IMR-90 (cell line): ENCODE results near the gene TMOD1. TPM values are rescaled to one million over a fixed set of nuclear protein-coding genes. Genes with fewer than 3 reads are reported as not detected.

Experiments
- ATAC-seq: fragments of 200-7000 bp; cut with Tn5 transposase; 2 replicates; pipeline ENCODE4 v1.9.1; 2020; ENCODE audit warnings: low read depth, mild to moderate bottlenecking, moderate library complexity
- BruUV-seq: library from RNA; stranded (reverse); fragments of 400-500 nt; replicated peaks from 2 replicates; lab custom pipeline; 2021; lab: Mats Ljungman, UMichigan
- CTCF ChIA-PET: fragments of 300-600 bp; formaldehyde crosslinking; extraction: SDS; loops from one replicate; lab custom pipeline; 2021; ENCODE audit warnings: antibody characterized with exemption; lab: Yijun Ruan, JAX
- POLR2A ChIA-PET: fragments of 300-600 bp; sonication (Branson Sonifier 250); formaldehyde crosslinking; loops from one replicate; lab custom pipeline; 2022; ENCODE audit warnings: antibody characterized with exemption; ENCODE audit not compliant: unreplicated experiment; lab: Charles Lee
- DNase-seq: peaks from one replicate; pipeline ENCODE4 v3.0.0; 2013
- H2AFZ ChIP-seq: replicated peaks from 2 replicates; pipeline ENCODE3; 2013; ENCODE audit warnings: low read length, mild to moderate bottlenecking; ENCODE audit not compliant: poor library complexity
- H2AK5ac ChIP-seq: 2 replicates; pipeline ENCODE4 v1.6.1; 2013; ENCODE audit warnings: low read depth, low read length, inconsistent platforms
- H2AK9ac ChIP-seq: replicated peaks from 2 replicates; pipeline ENCODE3; 2013; ENCODE audit warnings: mild to moderate bottlenecking, low read depth, low read length, moderate library complexity; ENCODE audit not compliant: poor library complexity
- H2BK120ac ChIP-seq: 2 replicates; pipeline ENCODE4 v1.6.1; 2013; ENCODE audit warnings: low read depth, low read length, inconsistent platforms
- H2BK15ac ChIP-seq: 3 replicates; pipeline ENCODE4 v1.6.1; 2013; ENCODE audit warnings: low read depth, low read length, inconsistent platforms
- H2BK20ac ChIP-seq: 2 replicates; pipeline ENCODE4 v1.6.1; 2013; ENCODE audit warnings: low read depth, mild to moderate bottlenecking, inconsistent platforms, low read length, moderate library complexity
- H2BK5ac ChIP-seq: 2 replicates; pipeline ENCODE4 v1.6.1; 2013; ENCODE audit warnings: mild to moderate bottlenecking, low read depth, low read length, inconsistent platforms; ENCODE audit not compliant: poor library complexity, severe bottlenecking
- H3K14ac ChIP-seq: replicated peaks from 2 replicates; pipeline ENCODE4 v1.6.1; 2013; ENCODE audit warnings: low read depth, low read length, inconsistent platforms
- H3K18ac ChIP-seq: 2 replicates; pipeline ENCODE4 v1.6.1; 2013; ENCODE audit warnings: low read depth, low read length, control low read depth
- H3K23ac ChIP-seq: 2 replicates; pipeline ENCODE4 v1.6.1; 2013; ENCODE audit warnings: low read depth, low read length, inconsistent platforms
- H3K27ac ChIP-seq: 2 replicates; pipeline ENCODE4 v1.5.1; 2013; ENCODE audit warnings: mild to moderate bottlenecking, control low read depth, low read length; ENCODE audit not compliant: insufficient read depth
- H3K27me3 ChIP-seq: 2 replicates; pipeline ENCODE4 v1.6.1; 2013; ENCODE audit warnings: low read length; ENCODE audit not compliant: control insufficient read depth, insufficient read depth
- H3K36me3 ChIP-seq: 2 replicates; pipeline ENCODE4 v1.6.1; 2013; ENCODE audit warnings: low read length, mixed read lengths; ENCODE audit not compliant: control insufficient read depth, insufficient read depth
- H3K4ac ChIP-seq: 2 replicates; pipeline ENCODE4 v1.6.1; 2013; ENCODE audit warnings: low read depth, low read length, inconsistent platforms
- H3K4me1 ChIP-seq: 2 replicates; pipeline ENCODE4 v1.6.1; 2013; ENCODE audit warnings: low read length, mixed read lengths; ENCODE audit not compliant: control insufficient read depth, insufficient read depth
- H3K4me2 ChIP-seq: 2 replicates; pipeline ENCODE4 v1.6.1; 2013; ENCODE audit warnings: low read depth, mild to moderate bottlenecking, control low read depth, low read length, moderate library complexity
- H3K4me3 ChIP-seq: 2 replicates; pipeline ENCODE4 v1.5.1; 2013; ENCODE audit warnings: low read depth, mild to moderate bottlenecking, control low read depth, low read length, moderate library complexity; ENCODE audit not compliant: insufficient read depth
- H3K56ac ChIP-seq: 2 replicates; pipeline ENCODE4 v1.6.1; 2013; ENCODE audit warnings: low read length, inconsistent platforms; ENCODE audit not compliant: insufficient read depth; ENCODE audit errors: extremely low read depth
- H3K79me1 ChIP-seq, 2 experiments: 2 replicates each; pipeline ENCODE4 v1.6.1; 2013; ENCODE audit warnings: low read length in 2 of 2, inconsistent platforms in 1 of 2, low read depth in 1 of 2
- H3K9ac ChIP-seq: 2 replicates; pipeline ENCODE4 v1.6.1; 2013; ENCODE audit warnings: low read depth, low read length, control low read depth
- H3K9me1 ChIP-seq: 2 replicates; pipeline ENCODE4 v1.6.1; 2013; ENCODE audit warnings: low read length, inconsistent platforms; ENCODE audit not compliant: insufficient read depth
- H3K9me3 ChIP-seq: 2 replicates; pipeline ENCODE4 v1.6.1; 2013; ENCODE audit warnings: low read length; ENCODE audit not compliant: control insufficient read depth, insufficient read depth
- H4K20me1 ChIP-seq: 2 replicates; pipeline ENCODE4 v1.6.1; 2013; ENCODE audit warnings: low read length, inconsistent platforms; ENCODE audit not compliant: insufficient read depth
- H4K5ac ChIP-seq: 2 replicates; pipeline ENCODE4 v1.6.1; 2013; ENCODE audit warnings: mild to moderate bottlenecking, low read depth, low read length, control low read depth
- H4K8ac ChIP-seq, 2 experiments: 2 replicates each; pipeline ENCODE4 v1.6.1; 2013; ENCODE audit warnings: low read depth in 2 of 2, low read length in 2 of 2, control low read depth in 1 of 2, inconsistent platforms in 1 of 2
- H4K91ac ChIP-seq: 2 replicates; pipeline ENCODE4 v1.6.1; 2013; ENCODE audit warnings: low read depth, low read length, inconsistent platforms; ENCODE audit not compliant: insufficient read depth
- CHD1 ChIP-seq: IDR thresholded peaks from 2 replicates; pipeline ENCODE4 v1.6.1; 2012; ENCODE audit warnings: low read depth, low read length, improper control_type of control experiment
- MAZ ChIP-seq: IDR thresholded peaks from 2 replicates; pipeline ENCODE4 v1.6.1; 2012; ENCODE audit warnings: low read depth, mild to moderate bottlenecking, low read length, improper control_type of control experiment, moderate library complexity, borderline replicate concordance
- MXI1 ChIP-seq: IDR thresholded peaks from 2 replicates; pipeline ENCODE4 v1.6.1; 2012; ENCODE audit warnings: low read depth, mild to moderate bottlenecking, low read length, moderate library complexity, borderline replicate concordance
- NFE2L2 ChIP-seq: fragments of 150-350 bp; IDR thresholded peaks from 2 replicates; pipeline ENCODE4 v1.6.1; 2016; ENCODE audit warnings: low read depth, mild to moderate bottlenecking, low read length
- POLR2A ChIP-seq: IDR thresholded peaks from 2 replicates; pipeline ENCODE4 v1.6.1; 2012; ENCODE audit warnings: mild to moderate bottlenecking, low read depth, low read length
- RAD21 ChIP-seq: IDR thresholded peaks from 2 replicates; pipeline ENCODE4 v1.6.1; 2012; ENCODE audit warnings: low read length, improper control_type of control experiment
- RFX5 ChIP-seq: IDR thresholded peaks from 2 replicates; pipeline ENCODE4 v1.8.0; 2012; ENCODE audit warnings: low read depth, mild to moderate bottlenecking, low read length, moderate library complexity
- SMC3 ChIP-seq: fragments of 150-350 bp; IDR thresholded peaks from 2 replicates; pipeline ENCODE4 v1.6.1; 2016; ENCODE audit warnings: low read depth, mild to moderate bottlenecking, antibody characterized with exemption, low read length, moderate library complexity
- WGBS, 2 experiments: methylation state at CpG; one replicate each; pipeline versions ENCODE4 v1.1.5 to v1.1.7; 2013; ENCODE audit warnings: missing lambda C conversion rate in 2 of 2; ENCODE audit not compliant: insufficient read length in 1 of 2; ENCODE audit errors: extremely low coverage in 2 of 2; 5-methylcytosine and 5-hydroxymethylcytosine counted together
- dilution Hi-C: fragments of 300-500 bp; cut with HindIII; formaldehyde crosslinking; loops from one replicate; pipeline ENCODE4 v1.14.3; 2018; ENCODE audit warnings: low sequenced_read_pairs; ENCODE audit not compliant: unreplicated experiment
- in situ Hi-C: fragments of 300-500 bp; cut with MboI; formaldehyde crosslinking; loops from 3 replicates; pipeline ENCODE4 v1.14.3; 2019; ENCODE audit warnings: low sequenced_read_pairs, inconsistent platforms, mixed read lengths
- intact Hi-C: fragments of 100-400 bp; cut with micrococcal nuclease; formaldehyde crosslinking; loops from 2 replicates; pipeline ENCODE4 v1.10.0; 2022
- polyA plus RNA-seq, 3 experiments: library from polyadenylated mRNA; depleted of rRNA; stranded (reverse); fragments of >200 nt; gene quantifications; 2 replicates each; pipeline ENCODE4 v1.2.3, GENCODE V29; 2012; ENCODE audit warnings: low replicate concordance in 1 of 3
- total RNA-seq: library from RNA; depleted of rRNA; stranded (reverse); fragments of >200 nt; gene quantifications from 2 replicates; pipeline ENCODE4 v1.2.3, GENCODE V29; 2012
- TF ChIP-seq, protein P1 (sequence below): fragments of 150-350 bp; IDR thresholded peaks from 2 replicates; pipeline ENCODE4 v1.6.1; 2017; ENCODE audit warnings: mild to moderate bottlenecking, antibody characterized with exemption, low read length, low read depth

TMOD1 gene
- total and polyA plus RNA-seq, 2 of the 4 experiments (the other 2 are of a cell fraction): 0.18 to 0.38 TPM

- Histone ChIP-seq H3K9ac (no peak overlapping the region), H3K23ac (no peak overlapping the region), H3K79me1 (no peaks in the 10 kb centered on the region), H2BK5ac (no peak overlapping the region), H3K4ac (no peak overlapping the region), H4K5ac (no peak overlapping the region), H4K20me1 (no peaks in the 10 kb centered on the region), H2BK120ac (no peak overlapping the region), H3K4me3 (no peak overlapping the region), H3K9me1 (no peaks in the 10 kb centered on the region; the same call in none of the 2 replicates), H2BK20ac (no peak overlapping the region), H3K18ac (no peak overlapping the region), H2AFZ (no peak overlapping the region), H3K36me3 (peaks cover 11% of the 10 kb centered on the region; the same call in 1 of the 2 replicates), H2AK9ac (peak overlapping the region; percentile 25), H3K27ac (no peak overlapping the region), H2AK5ac (no peak overlapping the region), H4K91ac (no peak overlapping the region), H3K56ac (no peak overlapping the region), H3K4me1 (peaks cover 9% of the 10 kb centered on the region), H3K27me3 (no peaks in the 10 kb centered on the region), H4K8ac (no peak overlapping the region), H3K14ac (no peak overlapping the region), H3K9me3 (no peaks in the 10 kb centered on the region), H2BK15ac (no peak overlapping the region), H3K4me2 (no peak overlapping the region)
- intact Hi-C loops: no loop called here
- in situ Hi-C loops: no loop called here
- ChIA-PET POLR2A (no interaction called here), CTCF (interaction anchor here (1.0 kb wide), 1 partner anchor 12 kb away, joined by 3 read pairs; no protein-coding TSS in a partner anchor)
- ATAC-seq (no peak), DNase-seq (no peak)
- TF ChIP-seq RAD21 (no peak), MXI1 (no peak), SMC3 (no peak), POLR2A (no peak), NFE2L2 (no peak), RFX5 (no peak), MAZ (no peak), CHD1 (no peak)
- TF ChIP-seq, protein P1, sequence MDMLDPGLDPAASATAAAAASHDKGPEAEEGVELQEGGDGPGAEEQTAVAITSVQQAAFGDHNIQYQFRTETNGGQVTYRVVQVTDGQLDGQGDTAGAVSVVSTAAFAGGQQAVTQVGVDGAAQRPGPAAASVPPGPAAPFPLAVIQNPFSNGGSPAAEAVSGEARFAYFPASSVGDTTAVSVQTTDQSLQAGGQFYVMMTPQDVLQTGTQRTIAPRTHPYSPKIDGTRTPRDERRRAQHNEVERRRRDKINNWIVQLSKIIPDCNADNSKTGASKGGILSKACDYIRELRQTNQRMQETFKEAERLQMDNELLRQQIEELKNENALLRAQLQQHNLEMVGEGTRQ: no peak
- no TSS peak for BruUV-seq
- 82% methylated on average over 8 of the region's 18 CpGs; no CpG with 5 or more reads in 1 of the 2 experiments for WGBS, 2 experiments
- dilution Hi-C loops: no loop called here
Measured at GRCh38 chr9:97527626-97528528, 26.4 kb downstream of the TMOD1 start.
